GM21447 (cell line): ENCODE results near the gene ADAMTSL2.

Experiments
- ATAC-seq: cut with Tn5 transposase; IDR thresholded peaks from one replicate; pipeline ENCODE4 v1.9.1; 2021; ENCODE audit not compliant: unreplicated experiment

ADAMTSL2 gene

GRCh38 chr9:133517711-133518110 lies 16.8 kb upstream of the ADAMTSL2 start:
- no peak for ATAC-seq

GRCh38 chr9:133518200-133518599 lies 16.3 kb upstream of the ADAMTSL2 start:
- no peak for ATAC-seq

GRCh38 chr9:133518706-133519449 lies 15.6 kb upstream of the ADAMTSL2 start:
- no peak for ATAC-seq

GRCh38 chr9:133519693-133520092 lies 14.8 kb upstream of the ADAMTSL2 start:
- no peak for ATAC-seq

- ATAC-seq = no peak
Measured at GRCh38 chr9:133520121-133520835, 14.2 kb upstream of the ADAMTSL2 start.

GRCh38 chr9:133521122-133522072 lies 13.1 kb upstream of the ADAMTSL2 start:
- no peak for ATAC-seq

- ATAC-seq = no peak
Measured at GRCh38 chr9:133522073-133522910, 12.2 kb upstream of the ADAMTSL2 start.

- ATAC-seq = no peak
Measured at GRCh38 chr9:133523106-133523505, 11.4 kb upstream of the ADAMTSL2 start.

GRCh38 chr9:133524146-133524545 lies 10.4 kb upstream of the ADAMTSL2 start:
- ATAC-seq = no peak

GRCh38 chr9:133524679-133525228 lies 9.8 kb upstream of the ADAMTSL2 start, which contains the start of gene MYMK:
MYMK (minus strand) TSS chr9:133524959; CDS start chr9:133524844, 115 bp downstream.
- ATAC-seq = no peak

- no peak for ATAC-seq
Measured at GRCh38 chr9:133525677-133526076, 8.8 kb upstream of the ADAMTSL2 start.

GRCh38 chr9:133526721-133527321 lies 7.7 kb upstream of the ADAMTSL2 start:
- no peak for ATAC-seq

GRCh38 chr9:133527444-133527920 lies 7.0 kb upstream of the ADAMTSL2 start:
- no peak for ATAC-seq

- ATAC-seq = no peak
Measured at GRCh38 chr9:133528001-133528875, 6.3 kb upstream of the ADAMTSL2 start.

GRCh38 chr9:133528876-133529241 lies 5.6 kb upstream of the ADAMTSL2 start:
- ATAC-seq = no peak

- no peak for ATAC-seq
Measured at GRCh38 chr9:133529457-133529856, 5.0 kb upstream of the ADAMTSL2 start.

GRCh38 chr9:133529874-133530273 lies 4.6 kb upstream of the ADAMTSL2 start:
- no peak for ATAC-seq

GRCh38 chr9:133531293-133531692 lies 3.2 kb upstream of the ADAMTSL2 start:
- ATAC-seq = no peak
